Stimulated activated CD8-positive, alpha-beta memory T cell treated with anti-CD3 and anti-CD28 coated beads, Interleukin-12 subunit alpha, Interleukin-12 subunit beta, amount 100 ng/mL, for 24 hours (primary cell): ENCODE results near the gene JAKMIP1.

Source experiments
- DNase-seq: peaks from one replicate; pipeline ENCODE4 v3.0.0-alpha.2; 2020; ENCODE audit errors: extremely low read depth

Gene JAKMIP1

DNA sequence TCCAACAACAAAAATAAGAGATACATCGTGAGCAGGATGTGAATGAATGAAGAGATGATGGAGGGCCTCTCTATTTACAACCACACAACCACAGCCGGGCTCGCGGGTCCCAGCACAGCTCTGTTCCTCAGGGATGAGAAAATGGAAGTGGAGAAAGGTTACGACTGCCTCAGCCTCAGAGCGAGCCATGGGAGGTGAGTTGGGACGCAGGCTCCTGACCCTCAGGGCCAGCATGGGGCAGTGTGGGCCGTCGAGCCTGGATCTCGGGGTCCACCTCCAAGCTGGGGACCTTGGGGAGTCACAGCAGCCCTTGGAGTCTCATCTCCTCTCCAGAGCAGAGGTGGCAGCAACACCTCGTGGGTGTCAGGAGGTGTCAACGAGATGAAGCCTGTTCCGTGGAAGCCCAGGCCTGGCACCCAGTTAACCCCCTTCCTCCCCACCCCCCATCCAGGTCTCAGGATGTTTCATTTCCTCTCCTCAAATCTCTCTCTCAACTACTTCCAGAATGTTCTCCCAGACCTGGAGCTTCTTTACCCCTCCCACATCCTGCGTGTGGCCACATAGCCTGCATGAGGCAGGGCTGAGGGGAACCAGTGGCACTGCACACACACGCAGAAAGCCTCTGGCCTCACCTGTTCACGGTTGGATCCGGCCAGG lies 208.1 kb downstream of the JAKMIP1 start:
- no peak for DNase-seq

DNA sequence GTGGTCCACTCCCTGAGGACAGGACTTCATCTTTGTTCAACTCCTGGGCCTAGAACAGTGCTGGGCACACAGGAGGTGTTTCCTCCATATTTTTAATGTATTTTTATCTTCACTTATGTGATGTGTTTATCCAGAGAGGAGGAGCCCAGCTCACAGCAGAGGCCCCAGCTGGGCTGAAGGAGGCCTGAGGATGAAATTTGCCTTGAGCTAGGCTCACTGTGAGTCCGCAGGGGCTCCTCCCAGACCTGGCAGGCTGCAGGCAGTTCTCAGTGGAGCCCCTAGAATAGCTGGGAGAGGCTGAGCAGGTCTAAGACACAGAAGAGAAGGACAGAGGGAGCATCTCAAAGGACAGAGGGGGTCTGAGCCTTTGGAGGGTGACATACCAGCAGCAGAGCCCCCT lies 208.9 kb downstream of the JAKMIP1 start:
- no peak for DNase-seq

GRCh38 chr4:5990446-5991160 lies 209.7 kb downstream of the JAKMIP1 start:
- DNase-seq: no peak

DNA sequence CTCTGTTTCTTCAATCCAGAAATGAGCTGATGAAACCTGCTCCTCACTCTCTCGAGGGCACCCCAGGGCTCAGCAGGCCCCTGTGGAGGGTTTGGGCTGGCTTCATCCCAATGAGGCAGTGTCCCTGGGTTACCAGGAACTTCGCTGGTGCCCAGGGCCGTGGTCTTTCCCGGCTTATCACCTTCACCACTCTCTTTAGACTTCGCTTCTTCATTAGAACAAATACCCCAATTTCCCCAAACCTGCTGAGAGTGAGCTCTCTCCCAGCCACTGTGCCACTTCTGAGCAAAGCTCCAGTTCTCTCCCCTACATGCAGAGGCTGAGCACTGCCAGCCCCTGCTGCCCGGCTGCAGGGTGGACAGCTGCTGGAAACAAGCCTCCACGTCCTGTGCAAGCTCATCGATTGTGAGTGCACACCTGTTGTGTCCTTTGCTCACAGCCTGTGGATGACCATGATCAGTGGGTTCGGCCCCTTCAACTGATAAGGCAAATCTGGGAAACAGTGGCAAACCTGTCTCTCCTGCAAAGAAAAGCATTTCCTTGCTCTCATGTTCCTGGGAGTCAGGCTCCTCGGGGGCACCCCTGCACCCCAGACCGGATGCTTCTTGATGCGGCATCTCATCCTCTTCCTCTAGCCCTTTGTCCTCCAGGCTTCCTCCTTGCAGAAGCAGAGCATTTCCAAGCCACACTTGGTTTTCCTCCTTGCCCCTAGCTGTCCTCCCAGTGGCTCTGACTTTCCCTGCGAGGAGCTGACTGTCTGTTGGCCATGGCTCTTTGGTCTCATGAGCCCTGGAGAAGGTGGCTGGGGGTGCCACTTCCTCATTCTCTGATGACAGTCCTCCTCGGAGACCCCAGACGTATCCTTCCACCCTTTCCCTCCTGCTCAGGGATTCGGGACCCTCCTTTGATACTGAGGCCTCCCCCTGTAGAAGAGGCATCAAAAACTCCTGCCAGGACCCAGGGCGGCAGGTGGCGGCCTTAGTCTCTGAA lies 210.8 kb downstream of the JAKMIP1 start:
- no peak for DNase-seq

- no peak for DNase-seq
Measured at GRCh38 chr4:5988086-5988845, 212.1 kb downstream of the JAKMIP1 start.

GRCh38 chr4:5984843-5985242 lies 215.5 kb downstream of the JAKMIP1 start:
- no peak for DNase-seq

GRCh38 chr4:5982156-5982973 lies 218.0 kb downstream of the JAKMIP1 start:
- no peak for DNase-seq

DNA sequence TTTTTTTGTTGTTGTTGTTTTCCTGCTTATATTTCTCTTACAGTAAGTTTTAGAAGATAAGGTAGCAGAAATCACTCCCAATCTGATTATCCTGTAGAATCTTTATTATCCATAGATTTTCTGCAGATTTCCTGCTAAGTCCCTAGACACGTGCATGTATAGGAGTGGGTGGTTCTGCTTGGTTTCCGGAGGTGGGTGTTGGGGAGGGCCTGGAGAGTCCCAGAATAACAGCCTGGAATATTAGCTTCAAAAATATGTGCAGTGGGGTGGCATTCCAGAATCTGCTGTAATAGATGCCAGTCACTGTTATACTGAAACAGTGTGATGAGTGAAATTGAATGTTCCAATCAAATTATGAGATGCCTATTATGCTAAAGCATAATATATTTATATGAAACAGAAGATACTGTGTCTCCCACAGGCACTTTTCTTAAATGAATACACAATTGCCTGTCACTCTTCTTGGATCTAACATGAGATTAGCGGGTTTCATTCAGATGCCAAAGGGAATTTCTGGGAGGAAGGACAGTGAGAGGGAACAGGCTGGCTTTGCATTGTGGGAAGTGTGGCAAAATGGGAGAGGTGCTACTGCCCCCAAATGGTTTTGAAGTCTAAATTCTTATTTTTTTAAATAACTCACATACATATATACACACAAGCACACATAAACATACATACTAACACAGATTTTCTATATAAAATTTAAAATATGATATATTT lies 219.8 kb downstream of the JAKMIP1 start:
- DNase-seq: no peak

DNA sequence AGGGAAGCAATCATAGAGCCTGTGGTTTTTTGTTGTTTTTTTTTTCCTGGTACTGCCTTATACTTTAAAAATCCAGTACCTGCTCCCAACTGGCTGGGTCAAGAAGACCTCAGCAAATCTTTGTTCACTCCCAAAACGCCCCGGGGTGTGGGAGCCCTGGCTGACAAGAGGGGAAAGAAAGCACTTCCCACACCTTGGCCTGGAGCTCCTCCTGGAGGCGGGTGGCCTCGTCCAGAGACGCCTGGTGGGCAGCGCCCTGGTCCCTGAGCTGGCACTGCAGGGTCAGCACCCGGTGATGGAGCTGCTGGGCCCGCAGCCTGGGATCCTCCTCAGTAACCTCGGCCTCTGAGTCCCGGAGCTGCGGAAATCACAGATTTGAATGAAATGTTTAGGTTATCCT lies 220.4 kb downstream of the JAKMIP1 start:
- no peak for DNase-seq

DNA sequence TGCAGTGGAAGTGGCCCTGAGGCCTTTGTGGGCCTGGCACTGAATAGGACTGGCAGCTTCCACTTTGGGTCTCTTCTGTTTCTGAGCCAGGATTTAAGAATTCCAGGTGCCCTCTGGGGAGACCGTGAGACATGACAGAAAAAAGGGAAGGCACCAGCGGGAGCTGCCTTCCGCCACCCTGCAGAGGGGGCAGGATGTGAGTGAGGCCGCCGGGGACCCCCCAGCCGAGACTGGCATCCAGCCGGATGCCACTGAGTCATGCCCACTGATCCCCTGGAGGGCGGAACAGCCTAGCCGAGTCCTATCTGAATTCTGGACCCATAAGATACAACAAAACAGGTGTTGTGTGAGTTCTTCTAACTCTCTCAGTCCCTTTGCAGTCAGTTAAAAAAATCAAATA lies 223.4 kb downstream of the JAKMIP1 start:
- no peak for DNase-seq

- DNase-seq: no peak
Measured at GRCh38 chr4:5976431-5976830, 223.9 kb downstream of the JAKMIP1 start.
